ENCODE results near the gene CFAP46. TPM values are rescaled to one million over a fixed set of nuclear protein-coding genes. Genes with fewer than 3 reads are reported as not detected.

Gene CFAP46
- total RNA-seq, 2 experiments from 2014 or later, result not detected

DNA sequence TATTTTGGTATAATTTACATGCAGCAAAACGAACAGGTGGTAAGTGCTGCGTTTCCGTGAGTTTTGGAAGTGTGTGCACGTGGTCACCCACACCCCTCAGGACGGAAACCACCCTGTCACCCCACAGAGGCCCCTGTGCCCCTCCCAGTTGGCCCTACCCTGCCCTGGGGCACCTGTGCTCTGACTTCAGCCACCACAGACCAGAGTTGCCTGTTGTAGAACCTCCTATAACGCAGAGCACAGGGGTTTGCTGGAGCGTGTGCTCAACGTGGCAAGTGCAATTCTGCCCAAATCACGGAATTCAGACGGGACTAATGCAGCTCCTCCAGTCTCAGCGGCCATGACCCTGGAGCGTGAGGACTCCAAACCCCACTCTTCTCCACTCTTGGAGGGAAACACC is 9.6 kb upstream of the CFAP46 start:
- Mint-ChIP-seq H3K27me3 (peaks cover 52% of the 10 kb centered on the region), H3K4me3 (no peak overlapping the region)
- intact Hi-C loops (cut with DNase I, micrococcal nuclease), result no loop called here

DNA sequence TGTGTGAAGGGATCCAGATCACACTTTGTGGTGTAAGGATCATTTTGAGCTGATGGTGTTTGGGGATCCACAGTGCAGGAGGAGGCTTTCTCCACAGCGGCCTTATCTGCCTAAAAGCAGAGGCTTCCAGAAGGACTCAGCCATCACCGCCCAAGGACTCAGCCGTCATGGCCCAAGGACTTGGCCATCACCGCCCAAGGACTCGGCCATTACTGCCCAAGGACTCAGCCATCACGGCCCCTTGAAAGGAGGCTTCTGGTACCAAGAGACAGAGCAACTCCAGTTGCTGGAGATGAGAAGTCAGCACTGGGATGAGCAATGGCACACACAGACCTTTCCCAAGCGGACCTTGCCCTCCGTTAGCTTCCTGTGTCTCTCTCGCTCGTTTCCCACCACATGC is 6.0 kb upstream of the CFAP46 start:
- no peak overlapping the region for H3K27ac ChIP-seq (ENCODE audit: low read depth in 1 of 2, low read length in 2 of 2)
- no peaks in the 10 kb centered on the region for H3K9me3 Mint-ChIP-seq
- no peak overlapping the region for H3K4me3 ChIP-seq (ENCODE audit: low read length)
- no peaks in the 10 kb centered on the region for H3K36me3 ChIP-seq (ENCODE audit: insufficient read depth, low read length)
- TF ChIP-seq CTCF (IDR thresholded peaks at IDR 0.05), result no peak
- H3K4me3 Mint-ChIP-seq, result no peak overlapping the region
- H3K36me3 Mint-ChIP-seq (ENCODE audit: low read depth), result no peaks in the 10 kb centered on the region
- H3K9me3 ChIP-seq (ENCODE audit: control insufficient read depth in 1 of 2, insufficient read depth in 1 of 2, low read length in 2 of 2), result peaks cover 0 to 5% of the 10 kb centered on the region in 2 experiments
- intact Hi-C loops (cut with DNase I, micrococcal nuclease), result no loop called here
- peaks cover 13 to 14% of the 10 kb centered on the region in 2 experiments for H3K27me3 ChIP-seq (ENCODE audit: control insufficient read depth in 1 of 2, insufficient read depth in 2 of 2, low read length in 2 of 2)
- DNase-seq, result no peak
- H3K4me1 ChIP-seq (ENCODE audit: insufficient read depth, low read length), result no peaks in the 10 kb centered on the region
- no peaks in the 10 kb centered on the region for H3K4me1 Mint-ChIP-seq (ENCODE audit: low read depth)
- ChIA-PET CTCF (no interaction called here), POLR2A (no interaction called here)
- no peak overlapping the region for H3K27ac Mint-ChIP-seq
- no peak for ATAC-seq (ENCODE audit: poor library complexity)
- H3K27me3 Mint-ChIP-seq, result peaks cover 64% of the 10 kb centered on the region

More for the DNA sequence above, 9.6 kb upstream of the CFAP46 start:
- H3K27me3 ChIP-seq (ENCODE audit: control insufficient read depth in 1 of 2, insufficient read depth in 2 of 2, low read length in 2 of 2), result peaks cover 5 to 6% of the 10 kb centered on the region in 2 experiments
- DNase-seq (no peak), ATAC-seq (ENCODE audit: poor library complexity) (no peak)
- H3K36me3 ChIP-seq (ENCODE audit: insufficient read depth, low read length), result no peaks in the 10 kb centered on the region
- no peak overlapping the region for H3K27ac Mint-ChIP-seq
- H3K4me1 Mint-ChIP-seq (ENCODE audit: low read depth), result no peaks in the 10 kb centered on the region
- no peaks in the 10 kb centered on the region for H3K36me3 Mint-ChIP-seq (ENCODE audit: low read depth)
- ChIA-PET CTCF (no interaction called here), POLR2A (no interaction called here)
- H3K27ac ChIP-seq (ENCODE audit: low read depth in 1 of 2, low read length in 2 of 2), result no peak overlapping the region
- no peak overlapping the region for H3K4me3 ChIP-seq (ENCODE audit: low read length)
- H3K9me3 ChIP-seq (ENCODE audit: control insufficient read depth in 1 of 2, insufficient read depth in 1 of 2, low read length in 2 of 2), result peaks cover 0 to 5% of the 10 kb centered on the region in 2 experiments
- no peaks in the 10 kb centered on the region for H3K9me3 Mint-ChIP-seq
- no peak for TF ChIP-seq CTCF (IDR thresholded peaks at IDR 0.05)
- no peaks in the 10 kb centered on the region for H3K4me1 ChIP-seq (ENCODE audit: insufficient read depth, low read length)

- ChIA-PET CTCF (no interaction called here), POLR2A (no interaction called here)
- no peak for TF ChIP-seq CTCF (IDR thresholded peaks at IDR 0.05)
- H3K27me3 ChIP-seq (ENCODE audit: control insufficient read depth in 1 of 2, insufficient read depth in 2 of 2, low read length in 2 of 2), result peaks cover 16 to 19% of the 10 kb centered on the region in 2 experiments
- ATAC-seq (ENCODE audit: poor library complexity) (no peak), DNase-seq (no peak)
- H3K27ac Mint-ChIP-seq, result no peak overlapping the region
- H3K4me1 ChIP-seq (ENCODE audit: insufficient read depth, low read length), result peaks cover 3% of the 10 kb centered on the region
- H3K9me3 ChIP-seq (ENCODE audit: control insufficient read depth in 1 of 2, insufficient read depth in 1 of 2, low read length in 2 of 2), result peaks cover 0 to 5% of the 10 kb centered on the region in 2 experiments
- peaks cover 61% of the 10 kb centered on the region for H3K27me3 Mint-ChIP-seq
- peaks cover 1% of the 10 kb centered on the region for H3K4me1 Mint-ChIP-seq (ENCODE audit: low read depth)
- intact Hi-C loops (cut with DNase I, micrococcal nuclease), result no loop called here
- no peaks in the 10 kb centered on the region for H3K36me3 ChIP-seq (ENCODE audit: insufficient read depth, low read length)
- no peak overlapping the region for H3K27ac ChIP-seq (ENCODE audit: low read depth in 1 of 2, low read length in 2 of 2)
- H3K4me3 Mint-ChIP-seq, result no peak overlapping the region
- H3K36me3 Mint-ChIP-seq (ENCODE audit: low read depth), result no peaks in the 10 kb centered on the region
- no peaks in the 10 kb centered on the region for H3K9me3 Mint-ChIP-seq
- H3K4me3 ChIP-seq (ENCODE audit: low read length), result no peak overlapping the region
Observed at GRCh38 chr10:132947843-132948242, 5.5 kb upstream of the CFAP46 start.
